ENCODE results near the gene EHD2.

Gene EHD2

GRCh38 chr19:47679922-47680857, 33.0 kb upstream of the EHD2 start:
- no peak for TF ChIP-seq CTCF (IDR thresholded peaks at IDR 0.05; ENCODE audit: low read depth, low read length, missing control alignments)
- DNase-seq (ENCODE audit: low read depth), result no peak
- H3K4me3 ChIP-seq (ENCODE audit: low read depth, low read length), result no peak overlapping the region
- in situ Hi-C loops (cut with HindIII; ENCODE audit: low sequenced_read_pairs), result loop anchor here (10.0 kb wide), 1 partner anchor 235 kb away; no protein-coding TSS in a partner anchor

- H3K4me3 ChIP-seq (ENCODE audit: low read depth, low read length), result no peak overlapping the region
- DNase-seq (ENCODE audit: low read depth), result no peak
- in situ Hi-C loops (cut with HindIII; ENCODE audit: low sequenced_read_pairs), result no loop called here
- no peak for TF ChIP-seq CTCF (IDR thresholded peaks at IDR 0.05; ENCODE audit: low read depth, low read length, missing control alignments)
Observed at GRCh38 chr19:47680858-47681332, 32.3 kb upstream of the EHD2 start.

GRCh38 chr19:47681388-47681787, 31.8 kb upstream of the EHD2 start:
- in situ Hi-C loops (cut with HindIII; ENCODE audit: low sequenced_read_pairs), result no loop called here
- DNase-seq (ENCODE audit: low read depth), result no peak
- no peak for TF ChIP-seq CTCF (IDR thresholded peaks at IDR 0.05; ENCODE audit: low read depth, low read length, missing control alignments)
- H3K4me3 ChIP-seq (ENCODE audit: low read depth, low read length), result no peak overlapping the region

GRCh38 chr19:47681936-47682335, 31.3 kb upstream of the EHD2 start:
- DNase-seq (ENCODE audit: low read depth), result no peak
- no peak for TF ChIP-seq CTCF (IDR thresholded peaks at IDR 0.05; ENCODE audit: low read depth, low read length, missing control alignments)
- in situ Hi-C loops (cut with HindIII; ENCODE audit: low sequenced_read_pairs), result no loop called here
- H3K4me3 ChIP-seq (ENCODE audit: low read depth, low read length), result no peak overlapping the region

- peak; percentile 81 for DNase-seq (ENCODE audit: low read depth)
- in situ Hi-C loops (cut with HindIII; ENCODE audit: low sequenced_read_pairs), result no loop called here
- H3K4me3 ChIP-seq (ENCODE audit: low read depth, low read length), result no peak overlapping the region
- no peak for TF ChIP-seq CTCF (IDR thresholded peaks at IDR 0.05; ENCODE audit: low read depth, low read length, missing control alignments)
Observed at GRCh38 chr19:47682939-47683338, 30.3 kb upstream of the EHD2 start.

GRCh38 chr19:47686679-47687450, 26.4 kb upstream of the EHD2 start:
- no peak for DNase-seq (ENCODE audit: low read depth)
- no peak for TF ChIP-seq CTCF (IDR thresholded peaks at IDR 0.05; ENCODE audit: low read depth, low read length, missing control alignments)
- in situ Hi-C loops (cut with HindIII; ENCODE audit: low sequenced_read_pairs), result no loop called here
- H3K4me3 ChIP-seq (ENCODE audit: low read depth, low read length), result no peak overlapping the region

All from astrocyte of the cerebellum (primary cell).